GM08714 (cell line): Measurements from ENCODE around the gene RNGTT.
"Not testable (repeated sequence)": the region's sequence is repeated elsewhere in the genome, so short reads cannot be mapped to it uniquely, and the experiment has no call there.

Experiments used
- H3K4me3 ChIP-seq: fragments of 200-500 bp; sonication (Bioruptor generic); 2 replicates; pipeline ENCODE4 v1.5.1; 2014; ENCODE audit warnings: mild to moderate bottlenecking, low read length, inconsistent platforms
- ZNF274 ChIP-seq: IDR thresholded peaks from 2 replicates; pipeline ENCODE4 v1.6.1; 2012; ENCODE audit warnings: mild to moderate bottlenecking, low read depth, low read length

Gene RNGTT

DNA sequence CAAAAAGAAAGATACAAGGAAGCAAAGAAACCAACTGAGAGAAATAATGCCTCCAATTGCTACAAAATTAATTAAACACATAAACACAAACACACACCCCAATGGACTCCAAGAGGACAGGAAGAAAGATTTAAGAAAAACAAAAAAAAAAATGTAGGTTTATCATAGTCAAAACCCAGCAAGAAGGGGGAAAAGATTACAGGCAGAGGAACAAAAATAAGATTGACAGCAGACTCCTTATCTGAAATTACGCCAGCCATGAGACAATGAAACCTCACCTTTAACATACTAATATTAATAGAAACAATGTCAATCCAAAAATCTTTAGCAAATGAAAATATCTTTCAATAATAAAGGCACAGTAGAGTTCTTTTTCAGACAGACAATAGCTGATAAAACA, 155.8 kb downstream of the RNGTT start:
- no peak for TF ChIP-seq ZNF274

DNA sequence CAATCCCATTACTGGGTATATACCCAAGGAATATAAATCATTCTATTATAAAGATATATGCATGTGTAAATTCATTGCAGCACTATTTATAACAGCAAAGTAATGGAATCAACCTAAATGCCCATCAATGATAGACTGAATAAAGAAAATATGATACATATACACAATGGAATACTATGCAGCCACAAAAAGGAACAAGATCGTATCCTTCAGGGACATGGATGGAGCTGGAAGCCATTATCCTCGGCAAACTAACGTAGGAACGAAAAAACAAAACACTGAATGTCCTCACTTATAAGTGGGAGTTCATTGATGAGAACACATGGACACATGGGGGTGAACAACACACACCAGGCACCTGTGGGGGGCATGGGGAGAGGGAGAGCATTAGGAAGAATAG, 156.7 kb downstream of the RNGTT start:
- TF ChIP-seq ZNF274 = no peak
- H3K4me3 ChIP-seq = no peak overlapping the region

More for the DNA sequence above, 155.8 kb downstream of the RNGTT start:
- no peak overlapping the region for H3K4me3 ChIP-seq

DNA sequence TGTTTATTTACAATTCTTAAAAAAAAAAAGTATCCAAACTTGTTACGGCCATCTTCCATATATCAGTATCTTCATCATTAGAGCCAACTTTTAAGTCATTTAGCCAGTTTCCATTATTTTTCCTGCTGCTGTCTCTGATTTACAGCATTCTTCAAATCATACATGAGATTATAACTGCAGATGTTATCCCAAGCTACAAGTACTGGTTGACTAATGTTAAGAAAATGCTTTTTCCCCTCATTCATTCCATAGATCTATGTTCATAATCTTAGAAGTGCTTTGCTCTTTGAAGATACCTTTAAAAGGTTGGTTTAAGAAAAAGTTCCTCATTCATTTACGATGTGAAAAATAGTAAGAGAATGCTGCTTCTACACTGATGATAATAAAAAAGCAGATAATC, 158.7 kb downstream of the RNGTT start:
- no peak overlapping the region for H3K4me3 ChIP-seq
- no peak for TF ChIP-seq ZNF274

DNA sequence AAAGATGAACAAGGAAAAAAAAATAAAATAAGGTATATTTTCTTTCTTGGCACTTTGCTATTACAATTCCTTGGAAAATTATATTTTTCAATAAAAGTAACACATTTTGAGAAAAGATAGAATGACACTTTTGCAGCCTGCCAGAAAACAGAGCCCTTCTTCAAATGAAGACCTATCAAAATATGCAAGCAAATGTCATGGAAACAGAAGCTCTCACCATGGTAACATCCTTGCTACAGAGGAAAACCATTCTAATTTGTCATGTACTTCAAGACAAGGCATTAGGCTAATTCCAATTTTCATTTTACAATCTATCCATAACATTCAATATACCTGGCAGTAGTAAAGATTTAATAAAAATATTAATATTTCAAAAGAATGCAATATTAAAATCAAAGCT, 177.9 kb downstream of the RNGTT start:
- no peak for TF ChIP-seq ZNF274
- no peak overlapping the region for H3K4me3 ChIP-seq

DNA sequence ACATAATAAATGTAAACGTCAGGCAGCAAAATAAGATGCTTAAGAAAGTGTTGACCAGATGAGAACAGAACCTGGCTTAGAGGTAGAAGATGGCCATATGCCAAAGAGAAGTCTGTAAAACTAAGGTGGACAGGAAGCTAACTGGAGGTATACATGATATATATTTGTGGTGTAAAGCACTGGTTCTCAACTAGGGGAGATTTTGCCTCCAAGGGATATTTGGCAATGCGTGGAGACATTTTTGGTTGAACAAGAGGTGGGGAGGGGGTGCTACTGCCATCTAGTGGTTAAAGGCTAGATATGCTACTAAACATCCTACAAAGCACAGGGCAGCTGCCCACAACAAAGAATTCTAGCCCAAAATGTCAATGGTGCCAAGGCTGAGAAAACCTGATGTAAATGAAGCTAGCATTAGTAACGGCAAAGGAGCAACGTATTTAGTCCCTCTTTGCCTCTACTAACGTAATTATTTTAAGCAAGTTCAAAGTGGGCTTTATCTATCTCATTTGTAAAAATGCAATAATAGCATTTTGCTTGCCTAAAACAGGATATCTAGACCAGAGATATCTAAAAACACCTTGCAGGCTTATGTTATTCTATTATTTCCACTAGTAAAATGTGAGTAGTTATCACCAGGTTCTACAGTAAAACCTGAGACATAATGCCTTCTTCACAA, 182.6 kb downstream of the RNGTT start:
- TF ChIP-seq ZNF274 = no peak
- no peak overlapping the region for H3K4me3 ChIP-seq

DNA sequence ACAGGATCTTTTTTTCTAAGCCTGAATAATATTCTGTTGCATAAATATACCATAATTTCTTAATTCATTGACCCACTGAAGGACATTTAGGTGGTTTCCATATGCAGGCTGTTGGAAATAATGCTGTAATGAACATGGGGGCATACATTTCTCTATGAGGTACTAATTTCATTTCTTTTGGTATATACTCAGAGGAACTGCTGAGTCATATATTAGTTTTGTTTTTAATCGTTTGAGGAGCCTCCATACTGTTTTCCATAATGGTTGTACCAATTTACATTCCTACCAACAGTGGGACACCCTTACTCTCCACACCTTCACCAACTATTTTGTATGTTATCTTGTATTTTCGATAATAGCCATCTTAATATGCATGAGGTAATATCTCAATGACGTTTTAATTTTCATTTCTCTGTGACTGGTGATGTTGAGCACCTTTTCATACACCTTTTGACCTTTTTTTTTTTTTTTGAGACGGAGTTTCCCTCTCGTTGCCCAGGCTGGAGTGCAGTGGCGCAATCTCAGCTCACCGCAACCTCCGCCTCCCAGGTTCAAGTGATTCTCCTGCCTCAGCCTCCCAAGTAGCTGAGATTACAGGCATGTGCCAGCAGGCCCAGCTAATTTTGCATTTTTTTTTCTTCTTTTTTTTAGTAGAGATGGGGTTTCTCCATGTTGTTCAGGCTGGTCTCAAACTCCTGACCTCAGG, 187.4 kb downstream of the RNGTT start:
- TF ChIP-seq ZNF274 = no peak
- H3K4me3 ChIP-seq = no peak overlapping the region

DNA sequence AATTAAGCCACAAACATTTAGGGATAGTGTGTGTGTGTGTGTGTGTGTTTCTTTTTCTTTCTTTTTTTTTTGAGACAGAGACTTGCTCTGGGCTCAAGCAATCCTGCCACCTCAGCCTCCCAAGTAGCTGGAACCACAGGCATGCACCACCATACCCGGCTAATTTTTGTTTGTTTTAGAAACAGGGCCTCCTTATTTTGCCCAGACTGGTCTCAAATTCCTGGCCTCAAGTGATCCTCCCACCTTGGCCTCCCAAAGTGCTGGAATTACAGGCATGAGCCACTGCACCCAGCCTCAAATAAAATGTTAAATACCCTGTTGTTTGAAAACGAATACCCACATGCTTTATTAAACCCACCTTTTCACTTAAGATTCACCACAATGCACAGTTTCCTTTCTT, 195.3 kb downstream of the RNGTT start:
- H3K4me3 ChIP-seq = not testable (repeated sequence)

DNA sequence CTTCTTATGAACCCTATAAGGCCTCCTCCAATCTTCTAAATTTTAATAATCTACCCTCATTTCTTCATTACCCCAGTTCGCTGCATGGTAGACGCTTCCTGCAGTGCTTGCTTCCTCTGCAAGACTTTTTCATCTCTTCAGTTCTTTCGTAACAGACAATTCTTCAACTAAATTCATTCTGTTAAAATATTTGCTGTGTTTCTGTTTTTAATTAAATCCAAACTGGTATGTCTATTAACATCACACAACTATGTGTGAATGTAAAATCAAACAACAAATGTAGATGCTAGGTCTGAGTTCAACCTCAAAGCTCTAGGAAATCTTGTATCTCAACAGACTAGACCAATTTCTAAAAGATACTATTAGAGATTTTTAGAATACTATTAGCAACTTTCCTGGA, 199.3 kb downstream of the RNGTT start:
- no peak overlapping the region for H3K4me3 ChIP-seq
- no peak for TF ChIP-seq ZNF274

DNA sequence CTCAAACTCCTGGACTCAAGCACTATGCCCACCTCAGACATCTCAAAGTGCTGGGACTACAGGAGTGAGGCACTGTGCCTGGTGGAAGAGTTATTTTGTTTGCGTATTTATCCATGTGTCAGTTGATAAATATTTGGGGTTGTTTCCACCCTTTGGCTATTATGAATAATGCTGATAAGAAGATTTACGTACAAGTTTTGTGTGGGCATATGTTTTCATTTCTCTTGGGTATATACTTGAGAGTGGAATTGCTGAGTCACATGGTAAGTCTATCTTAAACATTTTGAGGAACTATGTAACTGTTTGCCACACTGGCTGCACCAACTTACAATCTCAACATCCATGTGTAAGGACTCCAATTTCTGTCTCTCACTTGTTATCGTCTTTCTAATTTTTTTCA, 200.3 kb downstream of the RNGTT start:
- no peak for TF ChIP-seq ZNF274
- H3K4me3 ChIP-seq = no peak overlapping the region

DNA sequence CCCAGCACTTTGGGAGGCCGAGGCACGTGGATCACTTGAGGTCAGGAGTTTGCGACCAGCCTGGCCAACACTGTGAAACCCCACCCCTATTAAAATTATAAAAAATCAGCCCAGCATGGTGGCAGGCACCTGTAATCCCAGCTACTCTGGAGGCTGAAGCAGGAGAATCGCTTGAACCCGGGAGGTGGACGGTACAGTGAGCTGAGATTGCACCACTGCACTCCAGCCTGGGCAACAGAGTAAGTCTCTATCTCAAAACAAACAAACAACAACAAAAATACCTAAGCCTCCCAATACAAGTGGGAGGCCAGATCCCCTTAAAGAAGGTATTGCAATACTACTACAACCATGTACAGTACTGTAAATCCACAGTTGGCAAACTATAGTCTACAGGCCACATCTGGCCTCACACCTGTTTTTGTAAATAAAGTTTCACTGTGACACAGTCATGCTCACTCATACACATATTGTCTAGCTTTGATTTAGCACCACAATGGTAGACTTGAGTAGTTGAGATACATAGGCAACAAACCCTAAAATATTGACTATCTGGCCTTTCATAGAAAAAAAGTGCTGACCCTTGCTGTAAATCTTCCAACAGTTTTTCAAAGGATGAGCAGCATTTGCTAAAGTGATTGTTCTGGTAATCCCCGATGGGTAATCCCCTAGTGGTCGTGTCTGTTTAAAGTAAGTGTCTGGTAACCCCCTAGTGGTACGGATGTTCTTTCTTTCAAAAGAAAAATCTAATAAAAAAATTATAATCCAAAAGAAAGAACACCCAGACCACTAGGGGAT, 202.0 kb downstream of the RNGTT start:
- TF ChIP-seq ZNF274 = no peak
- no peak overlapping the region; the same call in 1 of the 2 replicates for H3K4me3 ChIP-seq

DNA sequence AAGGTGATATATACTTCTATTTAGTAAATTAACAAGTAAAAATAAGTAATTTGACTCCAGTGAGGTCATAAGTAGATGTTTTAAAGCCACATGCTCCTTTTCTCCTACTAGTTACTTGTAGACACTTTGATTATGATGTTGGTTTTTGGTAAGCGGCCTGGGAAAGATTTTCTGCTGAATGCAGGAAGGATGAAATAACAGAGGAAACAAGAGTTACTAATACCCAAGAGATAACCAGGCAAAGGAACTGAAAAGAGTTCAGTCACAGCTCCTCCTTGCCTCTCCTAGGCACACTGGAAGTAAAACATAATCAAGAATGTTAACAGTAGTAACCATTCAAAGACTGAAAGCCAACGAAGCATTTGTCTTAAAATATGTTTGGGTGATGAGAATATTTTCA, 203.3 kb downstream of the RNGTT start:
- no peak for TF ChIP-seq ZNF274
- no peak overlapping the region for H3K4me3 ChIP-seq

DNA sequence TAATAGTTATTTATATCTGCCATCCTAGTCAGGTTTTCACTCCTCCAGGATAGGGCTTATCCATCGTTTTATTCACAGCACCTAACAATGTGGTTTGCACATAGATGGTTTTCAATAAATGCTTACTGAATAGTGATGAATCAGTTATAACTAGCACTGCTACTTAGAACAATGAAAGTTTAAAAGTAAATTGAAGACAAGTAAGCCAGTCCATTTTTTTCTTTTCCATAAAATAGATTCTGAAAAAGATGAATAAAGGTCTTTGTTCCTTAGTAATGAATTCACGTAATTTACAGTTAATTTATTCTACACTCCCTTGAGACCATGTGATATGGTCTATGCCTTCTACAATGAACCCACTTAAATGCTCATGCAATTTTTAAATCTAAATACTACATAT, 212.5 kb downstream of the RNGTT start:
- TF ChIP-seq ZNF274 = no peak
- no peak overlapping the region for H3K4me3 ChIP-seq

DNA sequence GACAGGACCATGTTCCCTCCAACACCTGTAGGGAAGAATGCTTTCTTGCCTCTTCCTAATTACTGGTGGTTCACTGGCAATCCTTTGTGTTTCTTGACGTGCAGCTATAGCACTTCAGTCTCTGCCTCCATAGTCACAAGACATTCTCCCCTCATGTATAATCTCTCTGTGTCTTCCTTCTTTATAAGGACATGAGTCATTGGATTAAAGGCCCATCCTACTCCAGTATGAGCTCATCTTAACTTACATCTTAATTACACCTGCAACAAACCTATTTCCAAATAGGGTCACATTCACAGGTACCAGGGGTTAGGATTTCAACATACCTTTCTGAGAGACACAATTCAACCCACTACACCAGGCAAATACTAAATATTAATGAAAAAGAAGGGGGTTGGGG, 213.6 kb downstream of the RNGTT start:
- no peak overlapping the region for H3K4me3 ChIP-seq
- TF ChIP-seq ZNF274 = no peak

DNA sequence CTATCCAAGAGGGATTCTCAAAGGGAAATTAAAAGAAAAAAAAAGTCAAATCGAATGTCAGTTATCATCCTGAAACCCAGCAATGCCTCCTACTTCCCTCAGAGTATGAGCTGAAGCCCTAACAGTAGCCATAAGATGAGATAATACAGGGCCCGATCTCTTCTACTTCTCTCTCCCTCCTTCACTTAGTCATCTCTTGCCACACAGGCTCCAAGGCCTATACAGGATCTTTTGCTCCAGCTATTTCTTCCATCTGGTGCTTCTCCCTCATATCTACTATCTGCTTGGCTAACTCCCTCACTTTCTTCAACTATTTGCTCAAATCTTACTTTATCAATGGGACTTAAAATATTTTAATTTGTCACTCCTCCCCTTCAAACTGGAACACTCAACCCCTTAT, 215.3 kb downstream of the RNGTT start:
- H3K4me3 ChIP-seq = no peak overlapping the region
- TF ChIP-seq ZNF274 = no peak

DNA sequence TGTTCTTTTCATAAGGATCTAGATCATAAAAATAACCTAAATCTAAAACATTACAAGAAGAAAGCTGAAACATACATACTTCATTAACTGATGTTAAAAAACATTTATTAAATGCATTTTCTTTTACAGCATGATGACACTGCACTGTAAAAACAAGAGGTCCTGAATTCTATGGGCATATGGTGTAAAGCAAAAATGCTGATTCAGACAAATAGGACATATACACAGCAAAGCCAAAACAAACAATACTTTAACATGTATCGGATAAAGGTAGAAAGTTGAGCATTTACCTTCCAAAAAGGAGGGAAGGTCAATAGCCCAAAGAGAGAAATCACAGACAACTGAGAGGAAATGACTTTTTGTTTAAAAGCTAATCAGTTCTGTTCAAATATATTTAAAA, 221.5 kb downstream of the RNGTT start:
- no peak for TF ChIP-seq ZNF274
- no peak overlapping the region for H3K4me3 ChIP-seq
